Calu3 (cell line): Measurements from ENCODE around the gene C10orf90. TPM values are rescaled to one million over a fixed set of nuclear protein-coding genes. Genes with fewer than 3 reads are reported as not detected.

ENCODE experiments used
- BruUV-seq: library from RNA; stranded (reverse); fragments of 400-500 nt; replicated peaks from 2 replicates; lab custom pipeline; 2021; lab: Mats Ljungman, UMichigan
- CTCF ChIA-PET: fragments of 300-600 bp; sonication (Branson Sonifier 250); formaldehyde crosslinking; loops from one replicate; lab custom pipeline; 2022; ENCODE audit warnings: antibody characterized with exemption; lab: Charles Lee
- DNase-seq: peaks from one replicate; pipeline ENCODE4 v3.0.0; 2022
- H3K27ac Mint-ChIP-seq: one replicate; pipeline ENCODE4 v1.8.0; 2022; ENCODE audit warnings: mixed read lengths; ENCODE audit not compliant: unreplicated experiment
- H3K27me3 Mint-ChIP-seq: one replicate; pipeline ENCODE4 v1.8.0; 2022; ENCODE audit warnings: mixed read lengths; ENCODE audit not compliant: unreplicated experiment
- H3K36me3 Mint-ChIP-seq: one replicate; pipeline ENCODE4 v1.8.0; 2022; ENCODE audit warnings: mild to moderate bottlenecking, moderate library complexity, mixed read lengths; ENCODE audit not compliant: insufficient read depth, unreplicated experiment
- H3K4me1 Mint-ChIP-seq: one replicate; pipeline ENCODE4 v1.8.0; 2022; ENCODE audit warnings: mild to moderate bottlenecking, low read depth, mixed read lengths; ENCODE audit not compliant: unreplicated experiment
- H3K4me3 Mint-ChIP-seq: one replicate; pipeline ENCODE4 v1.8.0; 2022; ENCODE audit warnings: mild to moderate bottlenecking, low read depth, moderate library complexity, mixed read lengths; ENCODE audit not compliant: unreplicated experiment
- H3K9me3 Mint-ChIP-seq: one replicate; pipeline ENCODE4 v1.8.0; 2022; ENCODE audit warnings: low read depth, mixed read lengths; ENCODE audit not compliant: unreplicated experiment
- CTCF ChIP-seq: fragments of 200-600 bp; IDR thresholded peaks from one replicate; pipeline ENCODE4 v1.8.0; 2022; ENCODE audit warnings: antibody characterized with exemption; ENCODE audit not compliant: unreplicated experiment
- intact Hi-C: fragments of 100-400 bp; cut with micrococcal nuclease; formaldehyde crosslinking; loops from one replicate; pipeline ENCODE4 v1.10.0; 2022; ENCODE audit not compliant: unreplicated experiment
- total RNA-seq: library from RNA; stranded (reverse); gene quantifications from 2 replicates; pipeline ENCODE4 v1.2.3, GENCODE V29; 2022

C10orf90 gene
- total RNA-seq, 1 experiment from 2014 or later, result not detected

GRCh38 chr10:126519992-126520391 lies 150.5 kb downstream of the C10orf90 start:
- TF ChIP-seq CTCF, result no peak
- Mint-ChIP-seq H3K27me3 (no peaks in the 10 kb centered on the region), H3K9me3 (no peaks in the 10 kb centered on the region), H3K36me3 (no peaks in the 10 kb centered on the region), H3K27ac (no peak overlapping the region), H3K4me1 (no peaks in the 10 kb centered on the region), H3K4me3 (no peak overlapping the region)
- BruUV-seq, result no TSS peak
- intact Hi-C loops, result no loop called here
- no peak for DNase-seq
- CTCF ChIA-PET, result no interaction called here

GRCh38 chr10:126519185-126519584 lies 151.3 kb downstream of the C10orf90 start:
- Mint-ChIP-seq H3K4me3 (no peak overlapping the region), H3K27me3 (no peaks in the 10 kb centered on the region), H3K27ac (no peak overlapping the region), H3K4me1 (no peaks in the 10 kb centered on the region), H3K9me3 (no peaks in the 10 kb centered on the region), H3K36me3 (no peaks in the 10 kb centered on the region)
- DNase-seq, result peak; percentile 7
- no peak for TF ChIP-seq CTCF
- intact Hi-C loops, result no loop called here
- CTCF ChIA-PET, result no interaction called here
- BruUV-seq, result no TSS peak

GRCh38 chr10:126518218-126519080 lies 152.0 kb downstream of the C10orf90 start:
- no peaks in the 10 kb centered on the region for H3K36me3 Mint-ChIP-seq
- no peak overlapping the region for H3K4me3 Mint-ChIP-seq
- no peaks in the 10 kb centered on the region for H3K27me3 Mint-ChIP-seq
- no peaks in the 10 kb centered on the region for H3K9me3 Mint-ChIP-seq
- TF ChIP-seq CTCF, result no peak
- no peak overlapping the region for H3K27ac Mint-ChIP-seq
- DNase-seq, result no peak
- H3K4me1 Mint-ChIP-seq, result no peaks in the 10 kb centered on the region
- intact Hi-C loops, result no loop called here
- CTCF ChIA-PET, result no interaction called here
- BruUV-seq, result no TSS peak

GRCh38 chr10:126516515-126516914 lies 154.0 kb downstream of the C10orf90 start:
- BruUV-seq, result no TSS peak
- H3K27me3 Mint-ChIP-seq, result peaks cover 14% of the 10 kb centered on the region
- CTCF ChIA-PET, result no interaction called here
- TF ChIP-seq CTCF, result no peak
- no peak overlapping the region for H3K4me3 Mint-ChIP-seq
- H3K9me3 Mint-ChIP-seq, result no peaks in the 10 kb centered on the region
- intact Hi-C loops, result no loop called here
- no peaks in the 10 kb centered on the region for H3K36me3 Mint-ChIP-seq
- DNase-seq, result no peak
- no peak overlapping the region for H3K27ac Mint-ChIP-seq
- H3K4me1 Mint-ChIP-seq, result no peaks in the 10 kb centered on the region
